Hepatocyte (in vitro differentiated cells): Measurements from ENCODE around the gene AKAP13.

Source experiments
- CTCF ChIP-seq: fragments of 200-600 bp; sonication (generic); IDR thresholded peaks from 2 replicates; pipeline ENCODE4 v1.5.1; 2016; ENCODE audit warnings: antibody characterized with exemption, mild to moderate bottlenecking; ENCODE audit not compliant: poor library complexity
- EZH2 ChIP-seq: fragments of 200-600 bp; sonication (generic); IDR thresholded peaks from 2 replicates; pipeline ENCODE4 v1.6.1; 2016; ENCODE audit warnings: antibody characterized with exemption, mild to moderate bottlenecking, borderline replicate concordance

DNA sequence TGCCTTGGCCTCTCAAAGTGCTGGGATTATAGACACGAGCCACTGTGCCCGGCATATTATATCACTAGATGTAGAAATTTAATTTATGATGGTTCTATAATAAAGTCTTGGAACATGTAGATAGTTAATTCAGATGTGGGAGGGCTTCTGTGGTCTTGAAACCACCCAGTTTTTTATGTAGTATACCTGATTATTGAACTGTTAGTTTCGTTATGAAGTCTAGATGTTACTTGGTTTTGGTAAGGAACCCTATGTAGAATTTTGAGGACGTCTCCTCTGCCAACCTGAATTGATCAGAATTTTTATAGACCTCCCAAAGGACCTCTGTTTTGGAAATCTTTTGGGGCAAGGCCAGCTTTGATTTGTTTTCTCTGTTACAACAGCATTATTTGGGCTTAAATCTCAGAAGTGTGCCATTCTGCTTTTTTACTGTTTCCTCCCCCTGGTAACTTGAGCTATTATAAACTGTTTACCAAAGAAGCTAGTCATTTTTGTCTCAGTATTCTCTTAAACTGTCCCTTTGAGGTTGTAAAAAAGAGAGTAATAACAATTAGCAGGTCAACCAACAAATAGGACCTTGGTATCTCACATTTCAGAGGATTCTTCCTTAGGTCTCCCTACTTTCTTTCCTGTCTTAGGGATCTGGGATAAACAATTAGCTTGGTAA is 20.8 kb downstream of the AKAP13 start:
- TF ChIP-seq CTCF (no peak), EZH2 (no peak)
